ENCODE results near the gene GYS2. TPM values are rescaled to one million over a fixed set of nuclear protein-coding genes. Genes with fewer than 3 reads are reported as not detected.

The GYS2 gene
- total RNA-seq, 1 donor from 2014 or later, result not detected

DNA sequence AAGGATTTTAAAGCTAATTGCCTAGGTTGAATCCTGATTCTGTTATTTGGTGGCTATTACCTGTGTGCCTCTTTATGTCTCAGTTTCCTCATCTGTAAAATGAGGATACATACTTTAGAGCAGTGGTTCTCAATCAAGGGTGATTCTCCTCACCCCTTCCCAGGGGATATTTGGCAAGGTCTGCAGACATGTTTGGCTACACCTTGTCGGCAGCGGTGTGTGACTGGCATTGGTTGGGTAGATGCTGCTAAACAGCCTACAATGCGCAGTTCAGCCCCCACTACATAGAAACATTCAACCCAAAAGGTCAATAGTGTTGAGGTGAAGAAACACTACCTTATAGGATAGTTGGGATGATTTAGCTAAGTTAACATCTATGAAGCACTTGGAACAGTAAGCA lies 29.6 kb upstream of the GYS2 start:
- TF ChIP-seq, protein P1, sequence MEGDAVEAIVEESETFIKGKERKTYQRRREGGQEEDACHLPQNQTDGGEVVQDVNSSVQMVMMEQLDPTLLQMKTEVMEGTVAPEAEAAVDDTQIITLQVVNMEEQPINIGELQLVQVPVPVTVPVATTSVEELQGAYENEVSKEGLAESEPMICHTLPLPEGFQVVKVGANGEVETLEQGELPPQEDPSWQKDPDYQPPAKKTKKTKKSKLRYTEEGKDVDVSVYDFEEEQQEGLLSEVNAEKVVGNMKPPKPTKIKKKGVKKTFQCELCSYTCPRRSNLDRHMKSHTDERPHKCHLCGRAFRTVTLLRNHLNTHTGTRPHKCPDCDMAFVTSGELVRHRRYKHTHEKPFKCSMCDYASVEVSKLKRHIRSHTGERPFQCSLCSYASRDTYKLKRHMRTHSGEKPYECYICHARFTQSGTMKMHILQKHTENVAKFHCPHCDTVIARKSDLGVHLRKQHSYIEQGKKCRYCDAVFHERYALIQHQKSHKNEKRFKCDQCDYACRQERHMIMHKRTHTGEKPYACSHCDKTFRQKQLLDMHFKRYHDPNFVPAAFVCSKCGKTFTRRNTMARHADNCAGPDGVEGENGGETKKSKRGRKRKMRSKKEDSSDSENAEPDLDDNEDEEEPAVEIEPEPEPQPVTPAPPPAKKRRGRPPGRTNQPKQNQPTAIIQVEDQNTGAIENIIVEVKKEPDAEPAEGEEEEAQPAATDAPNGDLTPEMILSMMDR (IDR thresholded peaks at IDR 0.05), result no peak
- Histone ChIP-seq H3K4me1 (no peaks in the 10 kb centered on the region), H3K36me3 (peaks cover 31 to 36% of the 10 kb centered on the region in 2 donors), H3K27me3 (no peaks in the 10 kb centered on the region), H3K27ac (no peak overlapping the region), H3K9me3 (no peaks in the 10 kb centered on the region), H3K4me3 (no peak overlapping the region)
- DNase-seq (ENCODE audit: low spot score in 2 of 2), result no peak
- intact Hi-C loops (cut with DNase I), result no loop called here

DNA sequence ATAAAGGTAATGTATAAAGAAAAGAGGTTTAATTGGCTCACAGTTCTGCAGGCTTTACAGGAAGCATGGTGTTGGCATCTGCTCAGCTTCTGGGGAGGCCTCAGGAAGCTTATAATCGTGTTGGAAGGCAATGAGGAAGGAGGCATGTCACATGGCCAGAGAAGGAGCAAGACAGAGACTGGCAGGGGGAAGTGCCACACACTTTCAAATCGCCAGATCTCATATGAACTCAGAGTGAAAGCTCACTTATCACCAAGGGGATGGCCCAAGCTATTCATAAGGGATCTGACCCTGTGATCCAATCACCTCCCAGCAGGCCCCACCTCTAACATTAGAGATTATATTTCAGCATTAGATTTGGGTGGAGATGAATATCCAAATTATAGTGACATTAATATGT lies 26.7 kb upstream of the GYS2 start:
- Histone ChIP-seq H3K36me3 (peaks cover 18 to 22% of the 10 kb centered on the region in 2 donors), H3K27ac (no peak overlapping the region)
- intact Hi-C loops (cut with DNase I), result no loop called here

GRCh38 chr12:21627924-21628323 lies 23.3 kb upstream of the GYS2 start:
- Histone ChIP-seq H3K4me3 (no peak overlapping the region), H3K27me3 (no peaks in the 10 kb centered on the region), H3K9me3 (no peaks in the 10 kb centered on the region), H3K4me1 (no peaks in the 10 kb centered on the region), H3K27ac (no peak overlapping the region), H3K36me3 (no peaks in the 10 kb centered on the region)
- intact Hi-C loops (cut with DNase I), result no loop called here
- DNase-seq (ENCODE audit: low spot score in 2 of 2), result no peak
- TF ChIP-seq, protein P1 (IDR thresholded peaks at IDR 0.05), result no peak

More for the DNA sequence above, 26.7 kb upstream of the GYS2 start:
- H3K9me3 ChIP-seq, result no peaks in the 10 kb centered on the region
- H3K4me3 ChIP-seq, result no peak overlapping the region
- DNase-seq (ENCODE audit: low spot score in 2 of 2), result no peak
- no peaks in the 10 kb centered on the region for H3K4me1 ChIP-seq
- TF ChIP-seq, protein P1 (IDR thresholded peaks at IDR 0.05), result no peak
- no peaks in the 10 kb centered on the region for H3K27me3 ChIP-seq

GRCh38 chr12:21618566-21618965 lies 13.9 kb upstream of the GYS2 start:
- Histone ChIP-seq H3K36me3 (no peaks in the 10 kb centered on the region), H3K9me3 (no peaks in the 10 kb centered on the region), H3K27ac (no peak overlapping the region), H3K4me1 (no peaks in the 10 kb centered on the region), H3K27me3 (no peaks in the 10 kb centered on the region), H3K4me3 (no peak overlapping the region)
- intact Hi-C loops (cut with DNase I), result no loop called here
- no peak for DNase-seq (ENCODE audit: low spot score in 2 of 2)
- TF ChIP-seq, protein P1 (IDR thresholded peaks at IDR 0.05), result no peak

DNA sequence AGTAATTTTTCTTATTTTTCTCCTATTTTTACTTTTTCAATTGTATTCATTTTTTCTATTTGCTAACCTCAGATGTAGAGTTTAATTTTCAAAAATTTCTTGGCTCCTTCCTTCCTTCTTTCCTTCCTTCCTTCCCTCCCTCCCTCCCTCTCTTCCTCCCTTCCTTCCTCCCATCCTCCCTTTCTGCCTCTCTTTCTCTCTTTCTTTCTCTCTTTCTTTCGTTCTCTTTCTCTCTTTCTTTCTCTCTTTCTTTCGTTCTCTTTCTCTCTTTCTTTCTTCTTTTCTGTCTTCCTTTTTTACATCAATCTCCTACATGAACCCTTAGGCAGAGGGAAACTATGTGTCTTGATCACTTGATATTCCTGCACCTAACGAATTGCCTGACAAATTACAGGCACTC lies 12.4 kb upstream of the GYS2 start:
- Histone ChIP-seq H3K36me3 (no peaks in the 10 kb centered on the region), H3K4me1 (no peaks in the 10 kb centered on the region), H3K27me3 (no peaks in the 10 kb centered on the region), H3K4me3 (no peak overlapping the region), H3K9me3 (no peaks in the 10 kb centered on the region), H3K27ac (no peak overlapping the region)
- intact Hi-C loops (cut with DNase I), result no loop called here
- no peak for DNase-seq (ENCODE audit: low spot score in 2 of 2)
- TF ChIP-seq, protein P1 (IDR thresholded peaks at IDR 0.05), result no peak

DNA sequence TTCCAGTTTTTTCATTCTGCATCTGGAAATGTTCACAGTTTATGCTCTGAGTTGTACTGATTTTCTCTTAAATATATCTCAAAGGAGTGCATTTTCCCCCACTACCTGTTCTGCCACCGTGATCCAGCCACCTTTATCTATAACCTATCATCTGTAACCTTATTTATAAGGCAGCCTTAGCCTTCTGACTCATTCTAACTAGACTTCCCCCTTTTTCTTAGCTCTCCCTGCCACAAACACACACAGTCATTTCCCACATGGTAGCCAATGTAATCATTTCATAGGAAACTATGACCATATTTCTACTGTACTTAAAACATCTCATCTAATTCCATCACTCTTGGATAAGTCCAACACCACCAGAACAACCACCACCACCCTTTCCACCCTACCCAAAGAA lies 10.8 kb upstream of the GYS2 start:
- DNase-seq (ENCODE audit: low spot score in 2 of 2), result no peak
- no peak overlapping the region for H3K4me3 ChIP-seq
- H3K27ac ChIP-seq, result no peak overlapping the region
- no peaks in the 10 kb centered on the region for H3K4me1 ChIP-seq
- H3K27me3 ChIP-seq, result no peaks in the 10 kb centered on the region
- intact Hi-C loops (cut with DNase I), result no loop called here
- no peaks in the 10 kb centered on the region for H3K36me3 ChIP-seq
- TF ChIP-seq, protein P1 (IDR thresholded peaks at IDR 0.05), result no peak
- no peaks in the 10 kb centered on the region for H3K9me3 ChIP-seq

All from ascending aorta (tissue), 2 donors.